H9 (cell line): ENCODE data around the gene NFKBIZ. TPM values are rescaled to one million over a fixed set of nuclear protein-coding genes. Genes with fewer than 3 reads are reported as not detected.

Experiments
- DNase-seq: peaks from one replicate; pipeline ENCODE4 v3.0.0-alpha.2; 2017
- H2AFZ ChIP-seq: one replicate; pipeline ENCODE4 v1.6.1; 2013; ENCODE audit warnings: mild to moderate bottlenecking, low read length, control low read depth, moderate library complexity
- H2AK5ac ChIP-seq: 2 replicates; pipeline ENCODE4 v1.6.1; 2013; ENCODE audit warnings: low read length, control low read depth, mixed read lengths; ENCODE audit not compliant: insufficient read length
- H2BK120ac ChIP-seq: one replicate; pipeline ENCODE4 v1.6.1; 2013; ENCODE audit warnings: low read depth, mild to moderate bottlenecking, low read length, control low read depth, inconsistent platforms; ENCODE audit not compliant: poor library complexity, severe bottlenecking
- H2BK12ac ChIP-seq: 2 replicates; pipeline ENCODE4 v1.6.1; 2013; ENCODE audit warnings: low read length, control low read depth, mixed read lengths, low read depth; ENCODE audit not compliant: insufficient read length
- H2BK15ac ChIP-seq: 2 replicates; pipeline ENCODE4 v1.6.1; 2013; ENCODE audit warnings: low read depth, low read length, control low read depth
- H2BK20ac ChIP-seq: one replicate; pipeline ENCODE4 v1.6.1; 2013; ENCODE audit warnings: low read depth, mild to moderate bottlenecking, low read length, control low read depth, inconsistent platforms; ENCODE audit not compliant: poor library complexity, severe bottlenecking
- H2BK5ac ChIP-seq: 2 replicates; pipeline ENCODE4 v1.6.1; 2013; ENCODE audit warnings: low read length, control low read depth, mixed read lengths; ENCODE audit not compliant: insufficient read length
- H3K14ac ChIP-seq: 2 replicates; pipeline ENCODE4 v1.6.1; 2013; ENCODE audit warnings: low read length, control low read depth; ENCODE audit not compliant: insufficient read depth
- H3K18ac ChIP-seq: 2 replicates; pipeline ENCODE4 v1.6.1; 2013; ENCODE audit warnings: low read depth, mild to moderate bottlenecking, mixed read lengths, low read length, control low read depth; ENCODE audit not compliant: insufficient read length
- H3K23ac ChIP-seq: 2 replicates; pipeline ENCODE4 v1.6.1; 2013; ENCODE audit warnings: low read length, control low read depth, mixed read lengths, low read depth; ENCODE audit not compliant: insufficient read length
- H3K23me2 ChIP-seq: 2 replicates; pipeline ENCODE4 v1.6.1; 2013; ENCODE audit warnings: low read depth, mild to moderate bottlenecking, mixed read lengths, low read length, control low read depth; ENCODE audit not compliant: insufficient read length, poor library complexity, severe bottlenecking
- H3K27ac ChIP-seq: 2 replicates; pipeline ENCODE4 v1.5.1; 2013; ENCODE audit warnings: low read length, control low read depth, mixed read lengths, low read depth; ENCODE audit not compliant: insufficient read length
- H3K27me3 ChIP-seq: 2 replicates; pipeline ENCODE4 v1.6.1; 2013; ENCODE audit warnings: low read length, control low read depth, inconsistent platforms; ENCODE audit not compliant: insufficient read depth
- H3K4ac ChIP-seq: 2 replicates; pipeline ENCODE4 v1.6.1; 2013; ENCODE audit warnings: low read depth, mild to moderate bottlenecking, control low read depth, inconsistent platforms, low read length, moderate library complexity
- H3K4me1 ChIP-seq: 2 replicates; pipeline ENCODE4 v1.6.1; 2013; ENCODE audit warnings: low read length, control low read depth, inconsistent platforms; ENCODE audit not compliant: insufficient read depth
- H3K4me2 ChIP-seq: 2 replicates; pipeline ENCODE4 v1.6.1; 2013; ENCODE audit warnings: low read length, control low read depth, mixed read lengths; ENCODE audit not compliant: insufficient read length, insufficient read depth
- H3K56ac ChIP-seq: 2 replicates; pipeline ENCODE4 v1.6.1; 2013; ENCODE audit warnings: low read depth, mild to moderate bottlenecking, mixed read lengths, low read length, control low read depth; ENCODE audit not compliant: insufficient read length
- H3K79me1 ChIP-seq: 2 replicates; pipeline ENCODE4 v1.6.1; 2013; ENCODE audit warnings: low read depth, mild to moderate bottlenecking, moderate library complexity, low read length, control low read depth, inconsistent platforms; ENCODE audit not compliant: insufficient read depth, poor library complexity, severe bottlenecking
- H3K79me2 ChIP-seq: 2 replicates; pipeline ENCODE4 v1.6.1; 2013; ENCODE audit warnings: low read length, control low read depth, inconsistent platforms; ENCODE audit not compliant: insufficient read depth
- H3K9ac ChIP-seq: 2 replicates; pipeline ENCODE4 v1.6.1; 2013; ENCODE audit warnings: low read length, control low read depth, mixed read lengths; ENCODE audit not compliant: insufficient read length; ENCODE audit errors: extremely low read depth
- H3K9me3 ChIP-seq: one replicate; pipeline ENCODE4 v1.6.1; 2013; ENCODE audit warnings: low read depth, low read length, inconsistent platforms; ENCODE audit not compliant: control insufficient read depth
- H3T11ph ChIP-seq: one replicate; pipeline ENCODE4 v1.6.1; 2013; ENCODE audit warnings: mild to moderate bottlenecking, low read length, control low read depth, inconsistent platforms
- H4K20me1 ChIP-seq: one replicate; pipeline ENCODE4 v1.6.1; 2013; ENCODE audit not compliant: control insufficient read depth, insufficient read length, insufficient read depth
- H4K5ac ChIP-seq: 2 replicates; pipeline ENCODE4 v1.6.1; 2013; ENCODE audit warnings: low read depth, mild to moderate bottlenecking, mixed read lengths, low read length, control low read depth; ENCODE audit not compliant: insufficient read length
- H4K8ac ChIP-seq: replicated peaks from 2 replicates; pipeline ENCODE4 v1.6.1; 2013; ENCODE audit warnings: low read length, control low read depth, mixed read lengths, low read depth; ENCODE audit not compliant: insufficient read length
- H4K91ac ChIP-seq: 2 replicates; pipeline ENCODE4 v1.6.1; 2013; ENCODE audit warnings: low read depth, mild to moderate bottlenecking, moderate library complexity, mixed read lengths, low read length, control low read depth; ENCODE audit not compliant: insufficient read length
- H3K27ac Mint-ChIP-seq, 3 experiments: 2 replicates in 2 of 3; 3 replicates in 1 of 3; pipeline ENCODE4 v1.8.0; 2020 to 2021; ENCODE audit warnings: mixed read lengths in 3 of 3, mild to moderate bottlenecking in 1 of 3, moderate library complexity in 1 of 3
- H3K27me3 Mint-ChIP-seq: 2 replicates; pipeline ENCODE4 v1.8.0; 2021; ENCODE audit warnings: low read depth, mild to moderate bottlenecking, moderate library complexity, mixed read lengths
- H3K36me3 Mint-ChIP-seq, 3 experiments: 2 replicates in 2 of 3; 3 replicates in 1 of 3; pipeline ENCODE4 v1.8.0; 2020 to 2021; ENCODE audit warnings: low read depth in 3 of 3, mixed read lengths in 3 of 3; ENCODE audit not compliant: insufficient read depth in 1 of 3
- H3K4me1 Mint-ChIP-seq, 2 experiments: 2 replicates each; pipeline ENCODE4 v1.8.0; 2020; ENCODE audit warnings: mixed read lengths in 2 of 2
- H3K4me3 Mint-ChIP-seq, 2 experiments: 2 replicates in 1 of 2; 3 replicates in 1 of 2; pipeline ENCODE4 v1.8.0; 2020 to 2021; ENCODE audit warnings: mild to moderate bottlenecking in 2 of 2, mixed read lengths in 2 of 2, moderate library complexity in 1 of 2
- H3K9me3 Mint-ChIP-seq, 2 experiments: 2 replicates in 1 of 2; 3 replicates in 1 of 2; pipeline ENCODE4 v1.8.0; 2020; ENCODE audit warnings: mild to moderate bottlenecking in 2 of 2, mixed read lengths in 2 of 2, moderate library complexity in 1 of 2
- WGBS: extraction: QIAGEN DNeasy Blood & Tissue Kit; methylation state at CpG from one replicate; pipeline ENCODE4 v1.1.7; 2013; ENCODE audit warnings: missing lambda C conversion rate, low lambda C conversion rate, mixed read lengths; ENCODE audit not compliant: insufficient read length; ENCODE audit errors: extremely low coverage; 5-methylcytosine and 5-hydroxymethylcytosine counted together
- total RNA-seq: library from RNA; stranded (reverse); gene quantifications from 2 replicates; pipeline ENCODE4 v1.2.1, GENCODE V29; 2021
- TF ChIP-seq, protein P1 (sequence below): fragments of 200-600 bp; sonication (generic); conservative IDR thresholded peaks from 3 replicates; pipeline ENCODE4 v1.8.0; 2021; ENCODE audit warnings: antibody characterized with exemption, mild to moderate bottlenecking

The NFKBIZ gene
- total RNA-seq, 1 experiment from 2014 or later, result 11.1 TPM

DNA sequence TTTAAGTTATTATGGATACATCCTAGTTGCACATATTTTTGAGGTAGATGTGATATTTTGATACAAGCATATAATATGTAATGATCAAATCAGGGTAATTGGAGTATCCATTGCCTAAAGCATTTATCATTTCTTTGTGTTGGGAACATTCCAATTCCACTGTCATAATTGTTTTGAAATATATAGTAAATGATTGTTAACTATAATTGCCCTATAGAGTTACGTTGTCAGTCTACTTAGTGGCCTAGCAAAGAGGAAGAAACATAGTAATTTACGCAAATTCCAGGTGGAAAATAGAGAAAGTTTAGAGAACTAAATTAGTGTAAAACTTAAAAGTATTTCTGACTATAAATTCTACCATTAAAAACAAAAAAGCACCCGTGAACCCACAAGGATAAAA, 45.4 kb upstream of the NFKBIZ start:
- Histone ChIP-seq H2BK15ac (no peak overlapping the region), H4K20me1 (no peaks in the 10 kb centered on the region), H2BK5ac (no peak overlapping the region), H3K79me1 (no peaks in the 10 kb centered on the region), H3K9me3 (no peaks in the 10 kb centered on the region), H3K18ac (no peak overlapping the region), H3K27ac (no peak overlapping the region), H3K9ac (no peak overlapping the region), H3K23ac (no peak overlapping the region), H3K14ac (no peak overlapping the region), H2BK12ac (no peak overlapping the region), H3K27me3 (no peaks in the 10 kb centered on the region), H3K4ac (no peak overlapping the region), H3K4me1 (0 out of 2 replicates have a peak, but pooled peaks cover 2% of the 10 kb centered on the region), H2AFZ (no peak overlapping the region), H4K5ac (no peak overlapping the region), H3T11ph (no peak overlapping the region), H2BK120ac (no peak overlapping the region), H4K8ac (no peak overlapping the region), H3K4me2 (no peak overlapping the region), H2BK20ac (no peak overlapping the region), H3K56ac (no peak overlapping the region), H3K23me2 (no peaks in the 10 kb centered on the region), H4K91ac (no peak overlapping the region), H3K79me2 (no peaks in the 10 kb centered on the region), H2AK5ac (no peak overlapping the region)
- peaks cover 14 to 27% (median 26%) of the 10 kb centered on the region in 3 experiments; a peak in 6 of 7 replicates for H3K36me3 Mint-ChIP-seq
- no CpG with 5 or more reads among the region's 3 CpGs for WGBS
- no peaks in the 10 kb centered on the region for H3K9me3 Mint-ChIP-seq
- no peak overlapping the region for H3K27ac Mint-ChIP-seq
- H3K27me3 Mint-ChIP-seq, result no peaks in the 10 kb centered on the region
- no peak overlapping the region for H3K4me3 Mint-ChIP-seq
- H3K4me1 Mint-ChIP-seq, result peaks cover 13% of the 10 kb centered on the region in 2 experiments
- DNase-seq, result no peak
- TF ChIP-seq, protein P1, sequence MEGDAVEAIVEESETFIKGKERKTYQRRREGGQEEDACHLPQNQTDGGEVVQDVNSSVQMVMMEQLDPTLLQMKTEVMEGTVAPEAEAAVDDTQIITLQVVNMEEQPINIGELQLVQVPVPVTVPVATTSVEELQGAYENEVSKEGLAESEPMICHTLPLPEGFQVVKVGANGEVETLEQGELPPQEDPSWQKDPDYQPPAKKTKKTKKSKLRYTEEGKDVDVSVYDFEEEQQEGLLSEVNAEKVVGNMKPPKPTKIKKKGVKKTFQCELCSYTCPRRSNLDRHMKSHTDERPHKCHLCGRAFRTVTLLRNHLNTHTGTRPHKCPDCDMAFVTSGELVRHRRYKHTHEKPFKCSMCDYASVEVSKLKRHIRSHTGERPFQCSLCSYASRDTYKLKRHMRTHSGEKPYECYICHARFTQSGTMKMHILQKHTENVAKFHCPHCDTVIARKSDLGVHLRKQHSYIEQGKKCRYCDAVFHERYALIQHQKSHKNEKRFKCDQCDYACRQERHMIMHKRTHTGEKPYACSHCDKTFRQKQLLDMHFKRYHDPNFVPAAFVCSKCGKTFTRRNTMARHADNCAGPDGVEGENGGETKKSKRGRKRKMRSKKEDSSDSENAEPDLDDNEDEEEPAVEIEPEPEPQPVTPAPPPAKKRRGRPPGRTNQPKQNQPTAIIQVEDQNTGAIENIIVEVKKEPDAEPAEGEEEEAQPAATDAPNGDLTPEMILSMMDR, result no peak
